G401 (cell line): Measurements from ENCODE around the gene LHX4. TPM values are rescaled to one million over a fixed set of nuclear protein-coding genes. Genes with fewer than 3 reads are reported as not detected.

Source experiments
- DNase-seq: peaks from one replicate; pipeline ENCODE4 v3.0.0-alpha.2; 2015; ENCODE audit warnings: low spot score
- in situ Hi-C: cut with HindIII; loops from 2 replicates; pipeline ENCODE4 v1.10.0; 2016; ENCODE audit warnings: low sequenced_read_pairs, mixed read lengths
- total RNA-seq: library from RNA; depleted of rRNA; stranded (reverse); fragments of >200 nt; shearing (Covaris generic); gene quantifications from 2 replicates; pipeline ENCODE4 v1.2.3, GENCODE V29; 2014

LHX4 gene
- total RNA-seq, 1 experiment from 2014 or later: not detected

DNA sequence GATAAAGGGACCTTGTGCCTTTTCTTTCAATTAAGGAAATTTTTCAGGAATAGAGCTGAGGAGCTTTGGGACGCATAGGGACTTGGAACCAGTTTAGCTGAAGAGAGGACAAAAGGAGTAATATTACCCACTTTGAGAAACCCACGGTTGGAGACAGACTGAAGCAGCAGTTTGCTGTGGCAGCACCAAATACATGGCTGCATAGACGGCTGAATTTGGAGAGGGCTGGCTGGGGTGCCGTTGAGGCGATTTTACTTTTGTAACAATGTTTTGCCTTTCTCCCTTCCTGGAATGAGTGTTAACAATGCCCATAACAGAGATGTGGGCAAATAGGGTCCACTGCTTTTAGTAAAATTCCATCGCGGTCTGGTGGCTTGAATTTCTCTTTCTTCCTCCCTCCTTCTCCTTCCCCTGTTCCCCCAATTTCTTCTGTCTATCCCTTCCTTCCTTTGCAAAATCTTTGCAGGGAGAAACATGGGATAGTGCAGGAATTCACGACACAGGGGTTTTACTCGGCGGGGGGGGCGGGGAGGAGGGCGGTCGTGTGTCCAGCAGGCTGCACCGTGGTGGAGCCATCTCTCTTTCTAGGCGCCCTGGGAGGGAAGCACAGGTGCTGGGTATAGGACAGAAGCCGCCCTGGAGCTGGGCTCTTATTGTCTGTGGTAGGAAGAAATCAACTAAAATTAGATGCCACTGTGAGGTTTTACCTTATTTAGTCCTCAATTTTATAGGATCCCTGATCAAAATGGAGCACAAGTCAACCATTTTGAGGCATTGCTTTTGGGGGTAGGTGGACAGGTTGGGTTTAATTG, 6.8 kb downstream of the LHX4 start:
- DNase-seq: no peak
- in situ Hi-C loops: no loop called here

DNA sequence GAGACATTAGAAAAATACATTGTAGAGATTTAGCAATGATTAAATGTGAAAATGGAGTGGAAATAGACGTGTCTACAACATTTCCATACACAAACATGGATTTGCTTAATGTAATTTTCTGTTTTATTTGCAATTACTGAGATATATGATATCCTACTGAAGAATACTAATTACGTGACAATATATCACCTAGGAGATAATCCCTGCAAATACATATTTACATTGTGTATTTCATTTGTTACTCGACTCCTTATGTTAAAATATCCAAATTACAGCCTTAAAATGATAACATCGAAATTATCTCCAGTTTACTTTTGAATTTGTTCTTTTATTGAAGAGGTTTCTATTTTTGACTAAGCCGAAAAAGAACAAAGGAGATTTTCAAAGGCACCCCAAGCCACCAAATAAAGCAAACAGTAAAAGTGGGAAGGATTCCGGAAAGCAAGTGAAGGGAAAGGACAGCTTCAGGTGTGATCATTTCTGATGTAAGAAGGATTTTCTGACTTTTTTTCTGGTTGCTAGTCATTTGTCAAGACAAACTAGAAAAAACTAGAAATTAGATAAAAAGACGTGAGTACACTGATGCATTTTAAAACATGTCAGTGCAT, 7.9 kb downstream of the LHX4 start:
- in situ Hi-C loops: no loop called here

GRCh38 chr1:180238675-180239074, 8.6 kb downstream of the LHX4 start:
- DNase-seq: no peak
- in situ Hi-C loops: no loop called here

More for the DNA sequence above, 7.9 kb downstream of the LHX4 start:
- no peak for DNase-seq

DNA sequence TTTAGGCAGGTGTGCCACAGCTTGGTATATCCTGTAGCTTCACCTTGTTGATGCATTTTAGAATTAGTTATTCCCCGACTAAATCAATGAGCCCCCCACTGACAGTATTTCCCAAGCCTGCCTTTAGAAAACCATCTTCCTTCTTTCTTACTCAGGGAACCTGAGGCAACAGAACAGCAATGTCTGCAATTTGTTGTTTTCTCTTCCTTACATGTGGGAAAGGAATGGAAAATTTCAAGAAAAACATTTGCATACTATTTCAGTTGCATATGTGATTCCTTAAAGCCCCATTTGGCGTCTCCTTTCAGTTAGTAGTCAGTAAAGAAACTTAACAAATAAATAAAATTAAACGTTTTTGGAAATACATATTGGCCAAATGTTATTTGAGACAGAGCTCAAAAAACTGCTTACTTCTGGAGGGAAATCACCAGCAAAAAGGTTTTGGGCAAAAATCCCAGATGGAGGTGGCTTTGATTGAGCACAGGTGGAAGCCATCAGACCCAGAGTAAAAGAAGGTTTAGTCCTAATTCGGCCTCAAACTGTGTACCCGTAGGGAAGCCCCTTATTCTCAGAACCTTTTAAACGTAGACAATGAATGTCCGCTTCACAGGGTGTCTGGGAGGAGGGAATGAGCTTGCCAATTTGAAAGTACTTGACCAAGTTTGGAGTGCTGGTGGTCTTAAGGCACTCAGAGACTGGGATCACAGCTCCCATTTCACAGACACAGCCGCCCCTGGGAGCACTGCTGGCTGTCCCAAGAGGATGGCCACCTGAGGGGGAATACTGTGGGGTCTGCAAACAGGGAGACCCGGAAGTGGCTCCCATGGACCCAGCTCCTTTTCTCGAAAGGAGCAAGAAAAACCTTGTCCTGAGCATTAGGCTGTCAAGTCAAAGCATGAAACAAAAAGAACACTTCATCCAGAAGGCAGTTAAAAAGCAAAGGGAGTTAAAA, 9.4 kb downstream of the LHX4 start:
- no peak for DNase-seq
- in situ Hi-C loops: no loop called here

DNA sequence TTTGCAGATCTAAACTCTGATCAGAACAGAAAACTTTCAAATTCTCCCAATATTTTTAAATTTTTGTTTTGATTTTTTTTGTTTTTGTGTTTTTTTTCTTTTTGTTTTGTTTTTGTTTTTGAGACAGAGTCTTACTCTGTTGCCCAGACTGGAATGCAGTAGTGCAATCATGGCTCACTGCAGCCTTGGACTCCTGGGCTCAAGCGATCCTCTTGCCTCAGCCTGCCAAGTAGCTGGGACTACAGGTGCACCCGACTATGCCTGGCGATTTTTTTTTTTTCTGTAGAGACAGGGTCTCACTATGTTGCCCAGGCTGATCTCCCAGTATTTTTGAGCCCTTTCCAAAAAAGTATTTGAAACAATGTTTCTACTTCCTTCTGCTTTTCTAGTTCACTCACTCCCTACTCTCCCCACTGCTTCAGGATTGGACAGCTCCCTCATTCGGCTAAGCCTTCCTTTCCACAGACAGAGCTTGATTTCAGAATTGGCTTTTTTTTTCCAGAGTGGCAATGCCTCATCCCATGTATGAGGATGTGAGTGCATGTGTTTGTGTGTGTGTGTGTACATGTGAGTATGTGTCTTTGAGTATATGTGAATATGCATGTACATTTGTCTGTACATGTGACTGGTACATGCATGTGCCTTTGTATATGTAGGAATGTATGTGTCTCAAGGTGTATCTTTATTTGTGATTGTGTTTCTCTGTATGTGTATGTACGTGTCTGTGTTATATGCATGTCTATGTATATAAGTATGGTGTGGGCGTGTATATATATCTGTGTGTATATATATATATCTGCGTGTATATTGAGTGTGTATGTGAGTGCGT, 11.9 kb downstream of the LHX4 start:
- in situ Hi-C loops: no loop called here
- no peak for DNase-seq

DNA sequence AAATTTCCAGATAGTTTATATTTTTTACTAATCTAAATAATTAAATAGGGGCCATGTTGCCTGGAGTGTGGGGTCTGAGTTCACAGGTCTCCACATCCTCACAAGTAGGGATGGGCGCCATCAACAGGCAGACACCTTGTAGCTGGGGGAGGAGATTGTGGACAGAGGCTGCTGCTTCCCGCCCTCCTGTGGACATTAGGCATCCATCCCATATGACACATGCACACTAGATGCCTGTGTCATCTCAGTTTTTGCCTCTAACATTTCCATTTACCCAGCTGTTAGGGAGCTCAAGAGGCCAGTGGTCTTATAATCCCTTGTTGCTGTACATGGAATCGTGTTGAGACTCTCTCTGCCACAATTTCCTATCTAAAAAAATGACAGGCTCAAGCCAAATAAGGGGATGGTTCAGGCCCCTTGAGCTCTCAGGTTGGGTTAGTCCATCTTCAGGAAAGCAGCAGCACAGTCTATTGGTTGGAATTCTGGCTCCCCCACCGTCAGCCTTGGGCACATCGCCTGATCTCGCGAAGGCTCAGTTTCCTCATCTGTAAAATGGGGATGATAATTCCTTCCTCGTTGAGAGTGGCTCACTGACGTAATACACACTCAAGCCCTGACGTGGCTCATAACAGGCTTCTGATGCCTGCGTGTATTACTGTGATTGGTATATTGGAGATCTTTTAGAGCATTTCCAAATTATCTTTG, 13.6 kb downstream of the LHX4 start:
- DNase-seq: no peak
- in situ Hi-C loops: no loop called here

GRCh38 chr1:180244840-180245239, 14.8 kb downstream of the LHX4 start:
- DNase-seq: no peak
- in situ Hi-C loops: no loop called here

DNA sequence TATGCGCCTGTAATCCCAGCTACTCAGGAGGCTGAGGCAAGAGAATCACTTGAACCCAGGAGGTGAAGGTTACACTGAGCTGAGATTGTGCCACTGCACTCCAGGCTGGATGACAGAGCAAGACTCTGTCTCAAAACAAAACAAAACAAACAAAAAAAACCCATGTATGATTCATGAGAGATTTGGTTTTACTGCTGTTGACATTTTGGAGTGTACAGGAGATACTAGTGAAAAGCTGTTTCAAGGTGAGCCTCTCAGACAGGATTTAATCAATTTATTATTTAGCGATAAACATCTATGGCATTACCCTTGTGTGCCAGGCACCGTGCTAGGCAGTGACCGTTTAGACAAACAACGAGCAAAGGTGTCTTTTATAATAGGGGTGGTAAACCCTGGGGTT, 16.5 kb downstream of the LHX4 start:
- in situ Hi-C loops: no loop called here
- DNase-seq: no peak

DNA sequence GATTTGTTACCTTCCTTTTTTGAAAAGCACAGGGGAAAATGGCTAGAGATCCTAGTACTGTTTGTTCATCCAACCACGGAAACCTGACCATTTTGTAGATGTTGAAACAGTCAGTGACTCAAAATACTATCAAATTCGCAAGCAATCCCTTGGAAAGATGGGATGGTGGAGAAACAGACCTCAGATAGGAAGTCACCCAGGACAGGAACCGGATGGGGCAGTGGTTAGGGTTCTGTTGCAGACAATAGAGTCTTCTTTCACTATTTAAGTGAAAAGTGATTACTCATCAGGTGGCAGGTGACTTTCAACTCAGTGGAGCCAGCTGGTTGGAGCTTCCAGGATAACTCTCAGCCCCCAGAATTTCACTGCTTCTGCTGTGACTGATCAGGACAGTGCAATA, 17.0 kb downstream of the LHX4 start:
- in situ Hi-C loops: no loop called here
- DNase-seq: no peak

DNA sequence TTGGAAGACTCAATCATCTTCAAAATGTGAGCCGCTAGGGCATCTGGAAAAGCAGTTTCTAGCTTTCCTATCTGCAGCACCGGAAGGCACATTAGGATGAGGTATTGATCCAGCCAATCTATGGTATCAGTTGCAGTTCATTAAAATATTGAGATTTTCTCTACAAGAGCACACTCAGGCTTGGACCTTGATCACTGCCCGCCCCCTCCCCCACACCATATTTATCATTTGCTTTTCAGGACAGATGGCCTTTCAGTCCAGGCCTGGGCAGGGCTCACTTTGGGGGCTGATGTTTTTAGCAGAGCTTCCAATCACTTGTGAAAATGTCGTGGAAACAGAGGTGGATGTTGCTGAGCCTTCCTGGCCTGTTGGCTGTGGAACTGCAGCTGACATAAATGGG, 17.5 kb downstream of the LHX4 start:
- in situ Hi-C loops: no loop called here
- no peak for DNase-seq

- DNase-seq: no peak
- in situ Hi-C loops: no loop called here
Measured at GRCh38 chr1:180248176-180248575, 18.1 kb downstream of the LHX4 start.

DNA sequence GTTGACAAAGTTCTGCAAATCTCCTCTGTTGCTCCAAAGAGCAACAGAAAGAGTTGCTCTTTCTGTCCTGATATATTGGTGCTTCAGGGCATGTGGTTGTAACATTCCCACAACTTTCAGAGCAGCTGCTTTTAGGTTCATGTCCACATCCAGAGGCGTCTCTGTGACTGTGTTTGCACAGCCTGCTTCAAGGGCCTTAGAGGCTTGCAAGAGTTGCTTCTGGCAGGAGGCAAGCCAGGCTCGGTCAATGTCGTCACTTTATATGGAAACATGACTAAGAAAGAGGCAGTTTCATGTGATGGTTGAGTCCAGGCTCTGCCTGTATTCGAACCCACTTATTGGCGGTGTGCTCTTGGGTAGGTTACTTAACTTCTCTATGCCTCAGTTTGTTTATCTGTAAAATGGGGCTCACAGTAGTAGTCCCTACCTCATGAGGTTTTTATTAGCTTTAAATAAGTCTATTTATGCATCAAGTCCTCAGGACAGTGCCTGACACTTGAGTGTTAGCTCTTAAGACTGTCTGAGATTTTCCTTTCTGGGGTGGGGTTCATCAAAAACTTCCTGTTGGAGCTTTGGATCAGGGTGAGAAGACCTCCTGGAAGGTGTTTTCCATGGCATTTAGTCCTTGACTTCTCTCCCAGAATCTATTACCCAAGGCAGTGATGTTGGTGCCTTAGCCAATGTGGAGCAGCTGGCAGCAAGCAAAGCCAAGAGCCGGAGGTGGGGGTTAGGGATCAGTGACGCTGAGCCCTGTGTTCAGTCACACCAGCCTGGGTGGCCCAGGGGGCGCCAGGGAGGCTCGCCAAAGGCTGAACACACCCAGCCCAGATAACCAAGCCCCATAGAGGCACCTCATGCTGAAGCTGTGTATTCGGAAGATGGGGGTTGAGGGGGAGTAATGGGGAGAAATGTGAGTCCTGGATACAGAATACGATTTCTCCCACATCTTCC, 18.9 kb downstream of the LHX4 start:
- in situ Hi-C loops: no loop called here

GRCh38 chr1:180249725-180250498, 19.8 kb downstream of the LHX4 start:
- in situ Hi-C loops: no loop called here

More for the DNA sequence above, 18.9 kb downstream of the LHX4 start:
- no peak for DNase-seq

GRCh38 chr1:180250499-180250770, 20.4 kb downstream of the LHX4 start:
- in situ Hi-C loops: no loop called here
- DNase-seq: no peak

More at GRCh38 chr1:180249725-180250498, 19.8 kb downstream of the LHX4 start:
- DNase-seq: no peak

DNA sequence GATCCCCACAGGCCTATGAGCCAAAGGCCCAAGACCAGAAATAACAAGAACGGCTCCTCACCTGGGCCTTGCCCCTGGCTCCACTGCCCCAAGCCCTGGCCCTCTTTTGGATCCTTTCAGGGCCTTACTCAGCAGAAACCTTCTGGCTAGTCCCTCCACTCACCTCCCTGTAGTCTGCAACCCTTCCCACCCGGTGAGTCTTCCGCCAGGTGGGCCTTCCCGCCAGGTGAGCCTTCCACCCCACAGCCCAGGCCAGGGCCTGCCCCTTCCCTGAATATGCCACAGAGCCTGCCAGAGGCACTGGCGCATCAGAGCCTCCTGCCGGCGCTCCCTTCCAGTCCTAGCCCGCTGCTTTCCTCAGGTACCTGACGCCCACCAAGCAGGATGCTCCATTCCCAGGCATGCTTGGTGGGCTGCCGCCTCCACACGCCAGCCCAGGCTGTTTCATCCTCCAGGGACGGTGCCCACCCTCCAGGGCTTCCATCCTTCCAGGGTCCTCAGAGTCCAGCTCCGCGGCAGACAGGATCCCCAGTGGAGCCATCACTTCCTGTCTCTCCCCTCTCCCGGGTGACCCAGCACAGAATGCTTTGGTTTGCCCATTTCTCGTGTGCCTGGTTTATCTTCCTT, 20.9 kb downstream of the LHX4 start:
- DNase-seq: no peak
- in situ Hi-C loops: no loop called here

DNA sequence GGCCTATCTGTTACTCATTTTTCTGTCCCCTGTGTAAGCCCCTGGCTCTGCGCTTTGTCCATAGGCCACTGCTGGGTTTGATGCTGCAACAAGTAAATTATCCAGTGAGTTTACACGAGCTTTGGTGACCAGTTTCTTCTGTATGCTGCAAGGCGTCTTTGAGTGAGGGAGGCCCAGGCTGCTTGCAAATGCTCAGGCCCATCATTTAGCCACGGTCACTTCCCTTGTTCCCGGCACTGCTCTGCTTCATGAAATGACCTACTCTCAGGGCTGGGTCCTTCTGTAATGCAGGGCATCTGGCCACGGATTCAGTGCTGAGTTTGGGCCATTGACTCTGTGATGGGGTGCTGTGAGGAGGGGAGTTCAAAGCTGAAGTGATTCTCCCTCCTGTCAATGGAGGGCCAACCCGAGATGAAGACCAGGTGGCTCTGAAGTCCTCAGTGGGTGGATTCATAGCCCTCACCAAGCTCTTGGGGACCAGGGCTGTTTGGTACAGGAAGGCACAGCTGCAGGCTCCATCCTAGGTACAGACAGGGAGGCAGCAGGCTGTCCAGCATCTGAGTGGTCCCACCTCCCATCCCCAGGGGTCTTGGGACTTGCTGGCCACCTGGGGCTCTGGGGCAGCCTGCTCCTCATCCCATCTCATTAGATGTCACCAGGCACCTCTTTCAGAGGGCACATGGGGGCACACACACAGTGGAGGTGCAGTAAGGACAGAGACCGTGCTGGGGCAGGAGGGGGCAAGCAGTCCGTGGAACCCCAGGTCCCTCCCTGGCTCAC, 21.7 kb downstream of the LHX4 start:
- in situ Hi-C loops: no loop called here
- no peak for DNase-seq
